NCI-H2081 (cell line): ENCODE data around the gene WDR31.
"Not testable (repeated sequence)": the region's sequence is repeated elsewhere in the genome, so short reads cannot be mapped to it uniquely, and the experiment has no call there.

Experiments used
- DNase-seq, 2 experiments: peaks; one replicate each; lab custom pipeline; 2025; lab: John Stamatoyannopoulos, UW

Gene WDR31

DNA sequence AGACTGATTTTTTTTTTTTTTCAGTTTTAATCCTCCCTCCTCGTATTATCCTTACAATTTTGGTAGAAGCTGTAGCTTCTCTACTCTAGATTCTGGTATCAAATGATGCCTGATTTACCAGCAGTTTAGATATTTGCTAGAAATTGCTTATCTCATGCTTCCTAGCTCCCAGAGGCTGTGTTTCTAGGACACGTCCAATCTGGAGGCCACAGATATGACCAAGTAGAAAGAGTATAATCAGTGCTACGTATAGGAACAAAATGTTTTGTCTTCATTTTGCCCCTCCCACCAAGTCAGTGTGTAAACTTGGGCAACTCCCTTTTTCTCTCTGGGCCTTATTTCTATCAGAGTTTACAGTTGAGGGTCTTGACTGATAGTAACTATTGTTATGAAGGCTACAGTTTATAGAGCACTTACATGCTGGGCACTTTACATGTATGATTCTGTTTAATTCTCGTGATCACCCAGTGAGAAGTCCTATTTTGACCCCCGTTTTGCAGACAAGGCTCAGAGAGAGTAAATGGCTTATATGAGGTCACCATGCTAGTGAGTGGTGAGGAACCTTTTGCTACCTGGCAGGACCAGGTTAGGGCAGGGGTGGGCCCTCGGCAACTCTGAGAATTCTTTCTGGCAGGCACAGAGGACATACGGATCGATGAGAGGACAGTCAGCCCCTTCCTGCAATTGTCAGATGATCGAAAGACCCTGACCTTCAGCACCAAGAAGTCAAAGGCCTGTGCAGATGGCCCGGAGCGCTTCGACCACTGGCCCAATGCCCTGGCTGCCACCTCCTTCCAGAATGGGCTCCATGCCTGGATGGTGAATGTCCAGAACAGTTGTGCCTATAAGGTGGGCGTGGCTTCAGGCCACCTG, 29.1 kb upstream of the WDR31 start:
- DNase-seq, result no peak

DNA sequence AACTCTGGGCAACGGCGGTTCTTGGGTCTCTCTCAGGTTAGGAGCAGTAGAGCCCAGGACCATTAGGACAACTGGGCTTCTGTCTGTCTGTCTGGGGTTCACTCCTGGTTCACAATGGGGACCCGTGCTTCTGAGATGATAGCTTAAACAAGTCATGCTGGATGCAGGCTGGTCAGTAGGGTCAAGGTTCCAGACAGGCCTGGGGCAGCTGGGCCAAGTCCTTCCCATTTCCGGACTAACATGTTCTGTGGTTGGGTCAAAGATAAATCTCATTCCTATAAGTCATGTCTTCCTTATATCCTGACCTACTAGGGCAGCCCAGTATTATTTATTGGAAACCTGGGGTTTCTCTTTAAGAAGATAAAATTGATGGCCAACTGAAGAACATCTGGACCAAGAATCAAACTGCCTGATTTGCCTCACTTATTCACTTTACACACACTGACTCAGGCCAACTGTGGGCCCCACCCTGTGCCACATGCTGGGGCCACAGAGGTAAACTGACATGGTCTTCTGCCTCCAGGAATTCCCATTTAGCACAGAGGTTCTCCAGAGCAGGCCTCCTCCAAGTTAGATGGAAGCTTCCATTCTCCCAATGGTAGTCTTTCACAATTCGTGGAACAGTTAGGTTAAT, 28.4 kb upstream of the WDR31 start:
- DNase-seq, result no peak

DNA sequence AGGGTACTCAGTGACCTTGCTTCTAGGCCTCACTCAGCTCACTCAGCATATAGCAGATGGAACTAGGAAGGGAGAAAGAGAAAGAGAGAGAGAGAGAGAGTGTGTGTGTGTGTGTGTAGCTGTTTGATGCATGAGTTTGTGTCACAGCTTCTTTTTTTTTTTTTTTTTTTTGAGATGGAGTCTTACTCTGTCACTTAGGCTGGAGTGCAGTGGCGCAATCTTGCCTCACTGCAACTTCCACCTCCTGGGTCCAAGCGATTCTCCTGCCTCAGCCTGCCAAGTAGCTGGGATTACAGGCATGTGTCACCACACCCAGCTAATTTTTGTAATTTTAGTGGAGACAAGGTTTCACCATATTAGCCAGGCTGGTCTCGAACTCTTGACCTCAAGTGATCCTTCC, 25.6 kb upstream of the WDR31 start:
- DNase-seq, result not testable (repeated sequence)

DNA sequence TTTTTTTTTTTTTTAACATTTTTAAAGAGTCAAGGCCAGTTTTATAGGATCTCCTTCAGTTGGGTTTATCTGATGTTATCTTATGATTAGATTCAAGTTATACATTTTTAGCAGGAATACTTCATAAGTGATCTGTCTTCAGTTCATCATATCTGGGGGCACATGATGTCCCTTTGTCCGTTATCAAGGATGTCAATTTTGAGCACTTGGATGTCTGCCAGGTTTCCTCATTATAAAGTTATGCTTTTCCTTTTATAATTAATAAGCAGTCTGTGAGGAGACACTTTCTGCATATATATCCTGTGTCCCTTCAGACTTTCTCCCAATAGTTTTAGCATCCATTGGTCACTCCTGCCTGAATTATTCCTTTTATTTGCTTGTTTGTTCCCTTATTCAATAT, 24.9 kb upstream of the WDR31 start:
- no peak for DNase-seq

DNA sequence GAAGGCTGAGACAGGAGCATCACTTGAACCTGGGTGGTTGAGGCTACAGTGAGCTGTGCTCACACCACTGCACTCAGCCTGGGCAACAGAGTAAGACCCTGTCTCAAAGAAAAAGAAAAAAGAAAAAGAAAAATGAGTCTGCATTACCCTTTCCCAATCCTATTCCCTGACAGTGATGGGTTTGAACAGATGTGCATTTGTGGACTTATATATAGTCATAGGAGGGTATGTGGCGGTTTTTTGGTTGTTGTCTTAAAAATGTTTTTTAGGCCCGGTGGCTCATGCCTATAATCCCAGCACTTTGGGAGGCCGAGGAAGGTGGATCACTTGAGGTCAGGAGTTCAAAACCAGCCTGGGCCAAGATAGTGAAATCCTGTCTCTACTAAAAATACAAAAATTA, 23.3 kb upstream of the WDR31 start:
- no peak for DNase-seq

DNA sequence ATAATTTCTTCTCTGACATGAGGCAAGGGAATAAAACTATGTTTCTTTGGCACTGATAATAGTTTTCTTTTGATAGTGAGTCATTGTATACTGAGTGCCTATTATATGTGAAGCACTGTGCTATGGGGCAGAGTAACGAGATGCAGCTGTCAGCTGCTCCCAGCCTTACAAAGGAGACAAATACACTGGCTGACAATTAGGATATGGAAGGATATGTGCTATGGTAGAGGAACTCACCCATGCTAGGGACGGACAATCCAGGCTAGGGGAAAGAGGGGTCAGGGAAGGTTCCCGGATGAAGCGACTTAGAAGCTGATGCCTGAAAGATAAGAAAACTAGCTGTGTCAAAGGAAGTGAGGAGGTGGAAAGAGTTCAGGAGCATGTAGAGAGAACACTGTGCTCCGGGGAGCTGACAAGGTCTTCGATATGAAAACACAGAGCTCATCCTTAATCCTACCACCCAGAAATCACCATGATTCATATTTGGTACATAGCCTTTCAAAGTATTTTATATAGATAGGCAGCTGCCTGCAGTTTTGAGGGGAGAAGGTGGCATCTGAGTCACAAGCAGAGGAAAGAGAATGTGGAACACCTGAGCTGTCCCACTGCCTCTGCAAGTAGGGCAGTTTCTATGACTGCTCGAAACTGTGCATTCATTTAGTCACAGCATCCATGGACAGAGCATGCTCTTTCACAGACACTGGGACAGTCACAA, 21.4 kb upstream of the WDR31 start:
- peak in 1 of 2 experiments; percentile 29 for DNase-seq

DNA sequence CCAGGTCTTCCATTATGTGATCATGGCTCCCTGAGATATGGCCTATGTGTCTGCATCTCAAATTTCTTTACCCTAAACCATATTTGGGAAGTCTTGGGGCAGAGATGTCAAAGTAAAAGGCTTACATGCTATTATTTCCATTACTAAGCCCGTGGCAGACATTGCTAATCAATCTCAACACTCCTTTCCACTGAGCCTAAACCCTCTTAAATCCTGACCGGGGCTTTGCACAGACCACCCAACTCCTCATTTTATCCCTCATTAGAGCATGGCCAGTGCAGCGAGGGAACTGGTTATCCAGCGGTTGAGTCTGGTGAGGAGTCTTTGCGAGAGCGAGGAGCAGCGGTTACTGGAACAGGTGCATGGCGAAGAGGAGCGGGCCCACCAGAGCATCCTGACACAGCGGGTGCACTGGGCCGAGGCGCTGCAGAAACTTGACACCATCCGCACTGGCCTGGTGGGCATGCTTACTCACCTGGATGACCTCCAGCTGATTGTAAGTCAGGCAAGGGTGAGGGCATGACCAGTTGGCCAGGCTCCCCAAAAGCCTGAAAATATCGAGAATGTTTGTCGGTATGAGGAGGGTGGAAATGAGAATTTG, 20.3 kb upstream of the WDR31 start:
- no peak for DNase-seq

DNA sequence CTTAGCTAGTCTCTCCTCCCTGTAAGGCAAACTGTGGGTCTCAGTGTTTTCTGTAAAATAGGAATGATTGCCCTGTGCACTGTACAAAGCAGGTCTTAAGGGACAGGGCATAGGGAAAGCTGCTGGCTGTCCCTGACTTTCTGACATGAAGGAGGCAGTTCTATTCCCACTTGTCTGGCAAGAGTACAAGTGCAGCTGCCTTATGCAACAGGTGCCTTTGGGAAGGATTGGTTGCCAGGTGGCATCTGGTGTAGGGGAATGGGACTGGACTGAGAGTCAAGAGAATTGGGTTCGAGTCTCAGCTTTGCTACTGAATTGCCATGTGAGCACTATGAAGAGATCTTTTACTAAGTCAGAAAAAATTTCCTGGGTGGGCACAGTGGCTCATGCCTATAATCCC, 19.3 kb upstream of the WDR31 start:
- no peak for DNase-seq

DNA sequence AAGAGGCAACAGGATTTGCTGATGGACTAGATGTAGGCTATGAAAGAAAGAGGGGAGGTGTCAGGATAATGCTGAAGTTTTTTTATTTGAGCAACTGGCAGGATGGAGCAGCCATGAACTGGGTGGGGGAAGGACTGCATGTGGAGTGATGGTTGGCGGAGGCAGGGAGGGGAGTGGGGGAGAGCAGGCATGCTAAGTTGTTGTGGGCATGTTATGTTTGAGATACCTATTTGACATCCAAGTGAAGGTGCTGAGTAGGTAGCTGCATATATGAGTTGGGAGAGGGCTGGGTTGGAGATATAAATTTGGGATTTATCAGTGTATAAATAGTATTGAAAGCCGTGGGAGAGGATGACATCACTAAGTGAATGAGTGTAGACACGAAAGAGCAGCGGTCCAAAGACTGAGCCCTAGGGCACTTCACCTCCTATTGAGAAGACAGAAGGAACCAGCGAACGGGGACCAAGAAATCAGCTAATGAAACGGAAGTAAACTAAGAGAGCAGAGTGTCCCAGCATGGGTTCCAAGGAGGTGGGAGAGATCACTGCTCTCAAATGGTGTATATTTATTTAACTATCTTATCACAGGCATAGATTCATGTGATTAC, 16.7 kb upstream of the WDR31 start:
- no peak for DNase-seq

DNA sequence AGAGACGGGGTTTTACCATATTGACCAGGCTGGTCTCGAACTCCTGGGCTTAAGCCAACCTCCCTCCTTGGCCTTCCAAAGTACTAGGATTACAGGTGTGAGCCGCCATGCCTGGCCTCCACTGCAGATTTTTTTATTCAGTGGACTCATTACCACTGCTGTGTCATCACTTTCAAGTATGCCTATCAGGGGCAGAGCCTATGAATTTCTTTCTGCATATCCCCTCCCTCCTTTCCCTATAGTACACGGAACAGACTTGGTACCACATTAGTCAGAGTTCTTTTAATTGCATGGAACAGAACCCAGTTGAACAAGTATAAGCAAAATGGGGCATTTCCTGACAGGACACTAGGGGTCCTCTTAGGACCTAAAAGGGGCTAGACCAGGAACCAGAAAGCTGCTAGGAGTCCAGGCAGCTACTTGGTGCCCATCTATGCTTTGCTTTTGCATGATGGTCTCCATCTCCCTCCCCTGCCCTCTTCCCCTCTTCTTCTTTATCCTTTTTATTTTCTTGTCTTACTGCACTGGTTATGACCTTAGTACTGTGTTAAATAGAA, 15.0 kb upstream of the WDR31 start:
- no peak for DNase-seq

DNA sequence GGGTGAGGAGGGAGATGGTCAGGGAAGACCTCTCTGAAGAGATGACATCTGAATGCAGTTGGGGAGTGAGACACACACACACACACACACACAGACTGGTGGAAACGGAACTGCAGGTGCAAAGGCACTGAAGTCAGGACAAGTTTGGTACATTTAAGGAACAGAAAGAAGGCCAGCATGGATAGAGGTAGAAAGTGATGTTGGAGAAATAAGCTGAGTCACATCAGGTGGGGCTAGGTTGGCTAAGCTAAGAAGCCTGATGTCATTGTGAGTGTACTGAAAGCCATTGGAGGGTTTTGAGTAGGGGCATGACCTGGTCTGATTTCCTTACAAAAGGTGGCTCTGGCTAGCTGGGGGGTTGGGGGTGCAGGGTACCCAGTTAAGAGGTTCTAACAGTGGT, 12.3 kb upstream of the WDR31 start:
- no peak for DNase-seq

DNA sequence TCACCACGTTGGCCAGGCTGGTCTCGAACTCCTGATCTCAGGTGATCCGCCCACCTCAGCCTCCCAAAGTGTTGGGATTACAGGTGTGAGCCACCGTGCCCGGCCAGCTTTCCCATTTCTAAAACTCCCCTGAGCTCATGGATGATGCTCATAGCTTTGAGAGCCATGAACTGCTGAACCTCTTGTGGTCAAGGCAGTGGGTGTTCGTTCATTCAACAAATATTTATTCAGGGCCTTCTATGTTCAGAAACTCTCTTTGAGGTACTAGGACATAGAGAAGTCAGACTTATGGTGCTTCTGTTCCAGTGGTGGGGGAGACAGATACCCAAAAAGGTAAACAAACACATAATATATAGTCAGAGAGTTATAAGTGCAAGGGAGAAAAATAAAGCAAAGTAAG, 11.9 kb upstream of the WDR31 start:
- no peak for DNase-seq

DNA sequence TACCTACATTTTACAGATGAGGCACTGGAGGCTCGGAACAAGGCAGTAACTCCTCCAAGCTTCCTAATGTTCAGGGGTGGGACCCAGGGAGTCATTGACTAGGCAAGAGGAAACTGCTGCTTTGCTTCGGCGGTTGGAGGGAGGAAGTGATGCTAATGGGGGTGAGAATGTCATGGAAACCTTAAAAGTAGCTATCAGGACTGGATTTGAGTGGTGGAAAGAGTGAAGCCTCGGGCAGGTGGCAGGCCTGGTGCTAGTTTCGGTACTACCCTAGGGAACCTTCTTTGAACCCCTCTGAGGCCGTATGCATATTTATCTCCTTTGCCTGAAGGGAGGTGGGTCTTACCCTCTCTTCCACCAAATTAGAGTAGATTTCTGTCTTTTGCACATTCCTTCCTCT, 10.9 kb upstream of the WDR31 start:
- no peak for DNase-seq

DNA sequence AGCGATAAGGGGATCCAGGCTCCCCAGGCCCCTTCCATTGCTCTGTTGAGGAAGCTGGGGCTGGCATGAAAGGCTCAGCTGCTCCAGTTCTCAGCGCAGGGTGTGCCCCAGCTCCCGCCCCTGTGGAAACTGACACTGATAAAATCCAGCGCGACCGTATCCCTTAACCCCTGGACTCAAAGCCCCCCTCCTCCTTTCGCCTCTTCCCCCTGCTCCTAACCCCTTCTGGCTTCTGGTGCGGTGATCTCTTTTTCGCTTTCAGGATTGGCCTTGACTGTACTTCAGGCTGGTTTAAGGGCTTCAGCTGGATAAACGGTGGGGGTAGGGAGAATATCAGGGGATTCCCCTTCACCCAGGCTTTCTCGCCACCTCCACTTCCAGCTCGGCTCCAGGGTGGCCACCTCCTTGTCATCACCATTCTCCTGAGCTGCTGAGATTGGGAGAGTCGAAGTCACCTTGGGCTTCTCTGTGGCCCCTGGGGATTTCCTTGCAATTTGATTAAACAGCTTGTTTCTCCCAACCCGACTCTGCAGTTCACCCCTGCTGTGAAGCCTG, 10.1 kb upstream of the WDR31 start:
- no peak for DNase-seq

DNA sequence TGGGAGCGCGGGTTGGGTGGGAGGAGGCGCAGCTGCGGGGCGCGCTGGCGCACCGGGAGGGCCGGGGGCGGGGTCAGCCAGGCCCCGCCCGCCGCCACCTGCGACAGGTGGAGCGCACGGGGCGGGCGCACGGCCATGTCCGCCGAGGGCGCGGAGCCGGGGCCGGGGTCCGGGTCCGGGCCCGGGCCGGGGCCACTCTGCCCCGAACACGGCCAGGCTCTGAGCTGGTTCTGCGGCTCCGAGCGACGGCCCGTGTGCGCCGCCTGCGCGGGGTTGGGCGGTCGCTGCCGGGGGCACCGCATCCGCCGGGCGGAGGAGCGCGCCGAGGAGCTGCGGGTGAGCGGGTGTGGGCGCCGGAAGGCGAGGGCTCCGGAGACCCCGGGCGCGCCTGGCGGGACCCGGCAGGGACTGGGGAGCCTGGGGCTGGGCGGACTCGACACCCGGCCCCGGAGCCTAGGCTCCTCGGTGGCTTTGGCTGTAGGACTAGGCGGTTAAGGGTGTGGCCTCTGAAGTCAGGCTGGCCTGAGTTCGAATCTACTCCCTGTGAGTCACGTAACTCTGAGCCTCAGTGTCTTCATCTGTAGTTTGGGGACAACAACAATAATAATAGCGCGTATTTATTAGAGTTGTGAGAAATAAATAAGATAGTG, 9.5 kb upstream of the WDR31 start, which contains the start of gene BSPRY:
TSS of gene BSPRY (plus strand) at position 97 of the 650 bp plus-strand sequence. CDS start at position 136, 39 bp downstream.
- DNase-seq, result peak; percentile 26 to 55

DNA sequence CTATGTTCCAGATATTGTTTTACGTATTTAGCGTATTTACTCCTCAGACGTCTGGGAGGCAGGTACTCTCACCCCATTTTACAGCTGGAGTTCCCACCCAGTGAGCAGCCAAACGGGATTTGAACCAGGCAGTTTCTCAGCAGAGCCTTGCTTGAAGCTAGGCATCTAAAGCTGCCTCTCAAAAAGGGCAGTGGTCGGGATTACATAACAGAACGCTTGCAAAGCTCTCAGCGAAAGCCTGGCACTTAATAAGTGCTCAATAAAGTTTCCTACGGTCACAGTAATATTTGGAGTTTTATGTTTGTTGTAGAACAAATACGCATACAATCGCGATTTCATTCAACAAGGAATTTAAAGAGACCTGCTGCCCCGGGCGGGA, 9.0 kb upstream of the WDR31 start:
- DNase-seq, result no peak

DNA sequence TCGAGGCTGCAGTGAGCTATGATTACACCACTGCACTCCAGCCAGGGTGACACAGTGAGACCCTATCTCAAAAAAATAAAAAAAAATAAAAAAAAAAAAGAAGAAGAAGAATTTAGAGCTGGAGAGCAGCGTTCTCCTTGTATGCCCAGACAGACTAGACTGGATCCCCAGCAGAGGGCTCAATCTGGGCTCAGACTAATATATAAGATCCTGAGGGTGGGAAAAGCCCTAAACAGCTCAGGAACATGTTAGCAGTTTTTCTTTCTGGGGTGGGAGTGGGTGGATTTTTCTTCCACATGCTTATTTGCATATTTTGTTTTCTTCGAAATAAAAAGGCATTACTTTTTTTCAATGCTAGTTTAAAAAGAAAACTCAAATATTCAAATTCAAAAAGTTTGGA, 8.4 kb upstream of the WDR31 start:
- DNase-seq, result no peak

DNA sequence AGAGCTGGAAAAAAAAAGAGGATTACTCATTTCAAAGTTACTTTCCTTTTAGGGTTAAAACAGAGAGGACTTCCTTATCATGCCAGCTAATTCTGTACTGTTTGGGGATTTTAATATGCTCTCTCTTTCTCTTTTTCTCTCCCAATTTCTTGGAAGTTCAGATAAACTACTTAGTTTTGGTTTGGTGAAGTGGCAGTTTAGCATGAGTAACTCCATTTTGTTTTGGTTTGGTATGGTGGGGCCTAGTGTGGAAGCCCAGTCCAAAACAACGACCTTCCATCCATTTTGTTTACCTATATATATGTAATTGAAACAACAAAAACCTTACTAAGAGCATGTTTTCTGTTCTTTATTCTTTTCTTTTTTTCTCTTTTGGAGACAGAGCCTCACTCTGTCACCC, 5.6 kb upstream of the WDR31 start:
- DNase-seq, result no peak

DNA sequence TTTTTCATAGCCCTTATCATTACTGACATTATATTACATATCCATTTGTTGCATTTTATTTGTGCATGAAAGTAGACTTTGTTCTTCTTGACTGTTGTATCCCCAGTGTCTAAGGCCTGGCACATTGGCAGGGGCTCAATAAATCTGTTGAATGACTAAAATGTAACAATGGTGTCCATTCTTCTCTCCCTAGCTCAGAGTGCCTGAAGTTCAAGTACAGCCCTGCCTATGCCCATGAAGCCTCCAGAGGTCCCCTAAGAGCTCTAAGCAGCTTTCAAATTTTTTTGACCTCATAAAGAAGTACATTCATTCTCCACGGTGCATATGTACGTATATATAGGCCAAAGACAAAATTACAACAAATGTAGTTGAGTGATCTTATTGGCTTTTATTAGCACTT, 5.1 kb upstream of the WDR31 start:
- DNase-seq, result no peak

DNA sequence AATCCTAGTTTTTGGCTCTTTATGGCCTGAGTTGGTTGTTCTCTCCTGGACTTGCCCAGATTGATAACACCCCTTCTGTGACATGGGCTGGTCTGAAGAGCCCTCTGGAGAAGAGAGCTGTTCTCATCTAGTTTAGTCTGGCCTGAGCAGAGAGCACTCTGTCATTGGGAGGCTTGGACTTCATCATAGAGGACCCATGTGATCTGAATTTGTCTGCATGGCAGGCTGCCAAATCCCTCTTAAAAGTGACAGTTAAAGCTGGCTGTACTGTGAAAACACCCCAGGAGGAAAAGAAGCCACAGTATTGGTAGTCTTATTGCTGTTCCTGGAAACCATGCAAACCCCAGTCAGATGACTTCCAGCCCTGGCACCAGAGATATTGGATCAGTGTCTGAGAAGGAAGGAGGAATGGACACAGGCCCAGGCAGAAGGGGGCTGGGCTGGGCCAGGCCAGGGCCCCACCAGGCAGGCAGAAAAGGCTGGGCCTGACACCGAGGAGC, 3.7 kb upstream of the WDR31 start:
- peak; percentile 67 to 87 for DNase-seq
